Stimulated activated CD4-positive, alpha-beta T cell treated with anti-CD3 and anti-CD28 coated beads, Interleukin-12 subunit alpha, Interleukin-12 subunit beta, amount 100 ng/mL, for 4 hours (primary cell): ENCODE data around the gene TMTC1.

ENCODE experiments used
- DNase-seq: peaks from one replicate; pipeline ENCODE4 v3.0.0-alpha.2; 2020

The TMTC1 gene

GRCh38 chr12:29517264-29517663 is 266.5 kb downstream of the TMTC1 start:
- no peak for DNase-seq

- DNase-seq: no peak
These were observed 267.3 kb downstream of the TMTC1 start for GRCh38 chr12:29516431-29516875.

GRCh38 chr12:29510591-29511185 is 273.1 kb downstream of the TMTC1 start:
- DNase-seq: no peak

- DNase-seq: no peak
These were observed 274.2 kb downstream of the TMTC1 start for GRCh38 chr12:29509503-29509902.

GRCh38 chr12:29508949-29509348 is 274.8 kb downstream of the TMTC1 start:
- no peak for DNase-seq

GRCh38 chr12:29505122-29505521 is 278.6 kb downstream of the TMTC1 start:
- no peak for DNase-seq

GRCh38 chr12:29503283-29503682 is 280.5 kb downstream of the TMTC1 start:
- no peak for DNase-seq

- DNase-seq: no peak
These were observed 284.5 kb downstream of the TMTC1 start for GRCh38 chr12:29499235-29499634.

- DNase-seq: no peak
These were observed 286.2 kb downstream of the TMTC1 start, which contains the start of gene OVCH1 for GRCh38 chr12:29497588-29497987. TSS of gene OVCH1 (minus strand) at chr12:29497686. CDS start at chr12:29497686, 0 bp downstream.

- DNase-seq: no peak
These were observed 290.9 kb downstream of the TMTC1 start for GRCh38 chr12:29492891-29493290.

GRCh38 chr12:29486972-29487371 is 296.8 kb downstream of the TMTC1 start:
- DNase-seq: no peak

GRCh38 chr12:29463198-29463597 is 320.5 kb downstream of the TMTC1 start:
- no peak for DNase-seq

GRCh38 chr12:29460082-29460481 is 323.7 kb downstream of the TMTC1 start:
- no peak for DNase-seq

GRCh38 chr12:29455087-29455486 is 328.7 kb downstream of the TMTC1 start:
- no peak for DNase-seq

GRCh38 chr12:29451888-29452287 is 331.9 kb downstream of the TMTC1 start:
- DNase-seq: no peak
